Left ventricle myocardium superior (tissue), 1 donor: ENCODE data around the gene EOMES. TPM values are rescaled to one million over a fixed set of nuclear protein-coding genes. Genes with fewer than 3 reads are reported as not detected.

Source experiments
- ATAC-seq: fragments of 200-7000 bp; cut with Tn5 transposase; one replicate; pipeline ENCODE4 v1.9.1; 2020; ENCODE audit warnings: mild to moderate bottlenecking, moderate library complexity
- DNase-seq: peaks from one replicate; pipeline ENCODE4 v3.0.0-alpha.2; 2020
- intact Hi-C: fragments of 100-400 bp; cut with micrococcal nuclease; formaldehyde crosslinking; loops from one replicate; pipeline ENCODE4 v1.11.0; 2022
- total RNA-seq: library from RNA; stranded (reverse); fragmentation: NEBNext Ultra II Directional; extraction: Animal tissue kit (Norgen Biotek cat#: 25700); gene quantifications from one replicate; pipeline ENCODE4 v1.2.1, GENCODE V29; 2021
- donor health status: DM: no; HTN: yes; CAD: no; lungs with severe emphysema.

EOMES gene
- total RNA-seq, 1 donor from 2014 or later, result 0.17 TPM

GRCh38 chr3:27688053-27688452, 34.1 kb downstream of the EOMES start:
- intact Hi-C loops, result no loop called here
- ATAC-seq, result no peak

GRCh38 chr3:27686642-27687041, 35.5 kb downstream of the EOMES start:
- intact Hi-C loops, result no loop called here
- ATAC-seq, result no peak
- no peak for DNase-seq

More at GRCh38 chr3:27688053-27688452, 34.1 kb downstream of the EOMES start:
- no peak for DNase-seq

- intact Hi-C loops, result no loop called here
- DNase-seq (no peak), ATAC-seq (no peak)
Observed at GRCh38 chr3:27685474-27685873, 36.6 kb downstream of the EOMES start.

GRCh38 chr3:27684302-27684701, 37.8 kb downstream of the EOMES start:
- intact Hi-C loops, result no loop called here
- no peak for DNase-seq
- no peak for ATAC-seq

- ATAC-seq, result peak; percentile 66
Observed at GRCh38 chr3:27681249-27681748, 40.8 kb downstream of the EOMES start.

GRCh38 chr3:27680517-27681246, 41.4 kb downstream of the EOMES start:
- ATAC-seq, result no peak
- intact Hi-C loops, result no loop called here

More at GRCh38 chr3:27681249-27681748, 40.8 kb downstream of the EOMES start:
- intact Hi-C loops, result no loop called here
- DNase-seq, result no peak

GRCh38 chr3:27679691-27680090, 42.4 kb downstream of the EOMES start:
- intact Hi-C loops, result no loop called here
- no peak for DNase-seq
- no peak for ATAC-seq

More at GRCh38 chr3:27680517-27681246, 41.4 kb downstream of the EOMES start:
- DNase-seq, result no peak

GRCh38 chr3:27678234-27678633, 43.9 kb downstream of the EOMES start:
- intact Hi-C loops, result no loop called here
- DNase-seq (no peak), ATAC-seq (no peak)

GRCh38 chr3:27677565-27677964, 44.6 kb downstream of the EOMES start:
- intact Hi-C loops, result no loop called here
- ATAC-seq (peak; percentile 84), DNase-seq (no peak)

- no peak for ATAC-seq
- intact Hi-C loops, result no loop called here
- no peak for DNase-seq
Observed at GRCh38 chr3:27675287-27675686, 46.8 kb downstream of the EOMES start.

- DNase-seq, result no peak
- intact Hi-C loops, result no loop called here
- ATAC-seq, result no peak
Observed at GRCh38 chr3:27673701-27674100, 48.4 kb downstream of the EOMES start.

- ATAC-seq (no peak), DNase-seq (no peak)
- intact Hi-C loops, result no loop called here
Observed at GRCh38 chr3:27671101-27671500, 51.0 kb downstream of the EOMES start.

- DNase-seq, result no peak
- intact Hi-C loops, result no loop called here
- no peak for ATAC-seq
Observed at GRCh38 chr3:27670619-27671018, 51.5 kb downstream of the EOMES start.

- ATAC-seq, result no peak
- DNase-seq, result no peak
- intact Hi-C loops, result no loop called here
Observed at GRCh38 chr3:27669591-27669990, 52.5 kb downstream of the EOMES start.

- DNase-seq (no peak), ATAC-seq (no peak)
- intact Hi-C loops, result no loop called here
Observed at GRCh38 chr3:27667751-27668150, 54.4 kb downstream of the EOMES start.

- ATAC-seq (peak; percentile 63), DNase-seq (peak; percentile 78)
- intact Hi-C loops, result no loop called here
Observed at GRCh38 chr3:27666708-27667107, 55.4 kb downstream of the EOMES start.

- ATAC-seq, result no peak
- intact Hi-C loops, result no loop called here
- DNase-seq, result no peak
Observed at GRCh38 chr3:27666272-27666671, 55.9 kb downstream of the EOMES start.
